Duodenal mucosa (tissue), 2 donors: ENCODE results near the gene SMYD2.

Experiments
- H3K27ac ChIP-seq: one replicate; pipeline ENCODE4 v1.7.0; 2013; ENCODE audit warnings: low read depth, low read length
- H3K27me3 ChIP-seq, 2 donors: one replicate each; pipeline ENCODE4 v1.7.0; 2013; ENCODE audit warnings: low read length in 2 of 2, control low read depth in 1 of 2; ENCODE audit not compliant: insufficient read depth in 2 of 2, control insufficient read depth in 1 of 2
- H3K36me3 ChIP-seq, 2 donors: one replicate each; pipeline ENCODE4 v1.7.0; 2013; ENCODE audit warnings: low read length in 2 of 2, control low read depth in 1 of 2; ENCODE audit not compliant: insufficient read depth in 2 of 2, control insufficient read depth in 1 of 2
- H3K4me1 ChIP-seq, 2 donors: one replicate each; pipeline ENCODE4 v1.7.0; 2013; ENCODE audit warnings: low read length in 2 of 2, control low read depth in 1 of 2; ENCODE audit not compliant: insufficient read depth in 2 of 2, control insufficient read depth in 1 of 2
- H3K4me3 ChIP-seq, 2 donors: one replicate each; pipeline ENCODE4 v1.7.0; 2013; ENCODE audit warnings: low read length in 2 of 2, low read depth in 1 of 2
- H3K9ac ChIP-seq, 2 donors: one replicate each; pipeline ENCODE4 v1.7.0; 2013; ENCODE audit warnings: low read length in 2 of 2, low read depth in 1 of 2
- H3K9me3 ChIP-seq, 2 donors: one replicate each; pipeline ENCODE4 v1.7.0; 2013; ENCODE audit warnings: low read length in 2 of 2, control low read depth in 1 of 2; ENCODE audit not compliant: control insufficient read depth in 1 of 2

Gene SMYD2

GRCh38 chr1:214301526-214301925 lies 20.6 kb downstream of the SMYD2 start:
- H3K27me3 ChIP-seq: no peaks in the 10 kb centered on the region
- H3K4me1 ChIP-seq: no peaks in the 10 kb centered on the region
- H3K9me3 ChIP-seq: no peaks in the 10 kb centered on the region
- no peak overlapping the region for H3K4me3 ChIP-seq
- no peak overlapping the region for H3K27ac ChIP-seq
- H3K36me3 ChIP-seq: peaks cover 0 to 4% of the 10 kb centered on the region in 2 donors
- no peak overlapping the region for H3K9ac ChIP-seq

- Histone ChIP-seq H3K36me3 (peaks cover 0 to 4% of the 10 kb centered on the region in 2 donors), H3K9me3 (no peaks in the 10 kb centered on the region), H3K4me1 (no peaks in the 10 kb centered on the region), H3K4me3 (no peak overlapping the region), H3K27ac (no peak overlapping the region), H3K27me3 (no peaks in the 10 kb centered on the region), H3K9ac (no peak overlapping the region)
Measured at GRCh38 chr1:214303141-214303930, 22.4 kb downstream of the SMYD2 start.

DNA sequence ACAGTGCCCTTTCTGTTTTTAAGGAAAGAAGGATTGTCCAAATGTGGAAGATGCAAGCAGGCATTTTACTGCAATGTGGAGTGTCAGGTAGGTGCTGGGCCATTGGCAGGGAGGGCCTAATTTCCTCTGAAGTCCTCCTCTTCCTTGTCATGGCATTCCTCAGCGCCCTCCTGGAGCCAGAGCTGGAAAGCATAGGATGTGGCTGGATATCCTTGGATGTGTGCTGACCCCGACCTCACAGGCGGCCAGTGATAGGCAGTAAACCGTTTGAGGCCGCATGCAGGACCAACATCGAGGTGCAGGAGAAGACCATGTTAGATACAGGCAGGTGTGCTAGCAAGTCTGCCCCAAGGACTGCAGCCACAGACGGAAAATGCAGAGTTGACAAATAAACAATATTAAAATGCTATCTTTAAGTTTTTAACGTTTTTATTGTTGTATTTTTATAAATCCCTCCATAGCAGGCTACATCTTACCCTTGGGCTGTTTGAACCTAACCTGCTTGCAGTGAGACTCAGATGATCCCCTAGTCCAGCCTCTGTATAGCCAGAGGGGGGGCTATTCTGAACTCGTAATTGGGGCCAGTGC lies 24.3 kb downstream of the SMYD2 start:
- Histone ChIP-seq H3K36me3 (peaks cover 0 to 4% of the 10 kb centered on the region in 2 donors), H3K9ac (no peak overlapping the region), H3K27ac (no peak overlapping the region), H3K27me3 (no peaks in the 10 kb centered on the region), H3K4me1 (peaks cover 0 to 3% of the 10 kb centered on the region in 2 donors), H3K4me3 (no peak overlapping the region), H3K9me3 (no peaks in the 10 kb centered on the region)

- peaks cover 0 to 4% of the 10 kb centered on the region in 2 donors for H3K36me3 ChIP-seq
- no peak overlapping the region for H3K9ac ChIP-seq
- no peaks in the 10 kb centered on the region for H3K9me3 ChIP-seq
- H3K27ac ChIP-seq: no peak overlapping the region
- no peak overlapping the region for H3K4me3 ChIP-seq
- peaks cover 0 to 3% of the 10 kb centered on the region in 2 donors for H3K4me1 ChIP-seq
- no peaks in the 10 kb centered on the region for H3K27me3 ChIP-seq
Measured at GRCh38 chr1:214306269-214306668, 25.3 kb downstream of the SMYD2 start.

GRCh38 chr1:214310010-214310409 lies 29.1 kb downstream of the SMYD2 start:
- Histone ChIP-seq H3K9ac (no peak overlapping the region), H3K27ac (no peak overlapping the region), H3K9me3 (no peaks in the 10 kb centered on the region), H3K36me3 (peaks cover 0 to 3% of the 10 kb centered on the region in 2 donors), H3K4me3 (no peak overlapping the region), H3K27me3 (no peaks in the 10 kb centered on the region), H3K4me1 (peaks cover 0 to 3% of the 10 kb centered on the region in 2 donors)

DNA sequence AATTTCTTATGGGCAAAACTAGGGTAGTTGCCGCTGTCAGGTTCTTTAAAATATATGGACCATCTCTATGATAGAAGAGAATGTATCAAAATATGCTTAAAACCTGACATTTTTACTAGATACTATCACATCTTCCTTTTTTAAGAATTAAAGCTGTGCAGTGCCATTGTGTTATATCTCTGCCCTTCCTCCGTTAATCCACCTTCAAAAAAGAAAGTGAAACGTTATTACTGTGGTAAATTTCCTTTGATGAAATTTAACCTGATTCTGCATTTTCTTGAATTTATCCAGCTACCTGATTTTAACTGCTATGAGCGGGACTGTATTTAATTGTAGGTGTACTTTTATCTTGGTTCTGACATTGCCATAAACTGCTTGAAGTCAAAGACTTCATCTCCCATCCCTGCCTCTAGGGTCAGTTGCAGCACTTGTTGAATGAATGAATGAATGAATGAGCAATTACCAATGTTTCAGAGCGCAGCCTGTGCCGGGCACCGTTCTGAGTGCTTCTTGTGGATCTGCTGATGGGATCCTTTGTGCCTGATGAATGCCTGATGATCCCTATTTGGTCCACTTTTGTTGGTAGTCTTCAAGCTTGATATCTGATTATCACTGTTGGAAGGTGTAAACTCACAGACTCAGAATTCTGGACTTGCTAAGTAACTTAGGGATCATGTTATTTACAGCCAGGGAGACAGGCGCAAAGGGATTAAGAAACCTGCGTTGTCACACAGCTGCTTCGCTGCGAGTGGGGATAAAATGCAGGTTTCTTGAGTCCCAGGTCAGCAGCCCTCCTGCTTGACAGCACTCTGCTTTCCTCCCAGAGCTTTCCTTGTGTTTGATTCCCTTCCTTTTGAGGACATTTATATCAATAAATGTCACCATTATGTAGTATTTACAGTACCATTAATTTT lies 30.1 kb downstream of the SMYD2 start:
- no peak overlapping the region for H3K27ac ChIP-seq
- no peak overlapping the region for H3K4me3 ChIP-seq

GRCh38 chr1:214312530-214313051 lies 31.6 kb downstream of the SMYD2 start:
- no peak overlapping the region for H3K9ac ChIP-seq
- no peak overlapping the region for H3K27ac ChIP-seq
- H3K9me3 ChIP-seq: no peaks in the 10 kb centered on the region
- H3K36me3 ChIP-seq: peaks cover 0 to 3% of the 10 kb centered on the region in 2 donors
- peaks cover 0 to 3% of the 10 kb centered on the region in 2 donors for H3K4me1 ChIP-seq
- no peaks in the 10 kb centered on the region for H3K27me3 ChIP-seq
- no peak overlapping the region for H3K4me3 ChIP-seq

More for the DNA sequence above, 30.1 kb downstream of the SMYD2 start:
- Histone ChIP-seq H3K36me3 (peaks cover 0 to 3% of the 10 kb centered on the region in 2 donors), H3K27me3 (no peaks in the 10 kb centered on the region), H3K9ac (no peak overlapping the region), H3K9me3 (no peaks in the 10 kb centered on the region), H3K4me1 (peaks cover 0 to 3% of the 10 kb centered on the region in 2 donors)

DNA sequence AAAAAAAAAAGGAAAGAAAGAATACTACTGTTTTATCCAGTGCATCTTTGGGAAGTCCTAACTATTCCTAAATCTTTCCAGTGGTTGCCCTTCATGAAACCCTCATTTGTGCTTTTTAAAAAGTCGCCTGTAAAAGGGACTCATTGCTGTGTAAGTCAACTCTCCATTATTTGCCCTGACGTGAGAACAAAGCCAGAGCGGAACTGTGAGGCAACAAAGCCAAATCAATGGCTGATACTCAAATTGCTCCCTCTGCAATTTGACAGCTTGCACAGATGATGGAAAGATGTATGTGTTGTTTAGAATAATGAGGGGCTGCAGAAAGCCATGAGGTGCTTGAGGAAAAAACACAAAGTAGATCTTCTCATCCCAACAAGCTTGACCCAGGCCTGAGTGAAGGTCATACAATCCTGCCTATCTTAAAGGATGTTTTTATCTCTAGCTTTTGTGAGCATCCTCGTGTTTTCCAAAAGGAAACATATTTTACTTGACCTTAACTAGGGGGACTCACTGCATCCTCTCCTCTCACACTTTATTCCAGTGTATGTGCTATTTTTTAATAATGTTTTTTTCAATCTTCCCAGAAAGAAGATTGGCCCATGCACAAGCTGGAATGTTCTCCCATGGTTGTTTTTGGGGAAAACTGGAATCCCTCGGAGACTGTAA lies 33.4 kb downstream of the SMYD2 start:
- peaks cover 0 to 12% of the 10 kb centered on the region in 2 donors for H3K36me3 ChIP-seq
- no peak overlapping the region for H3K27ac ChIP-seq
- H3K27me3 ChIP-seq: no peaks in the 10 kb centered on the region
- H3K9me3 ChIP-seq: no peaks in the 10 kb centered on the region
- peaks cover 0 to 3% of the 10 kb centered on the region in 2 donors for H3K4me1 ChIP-seq
- H3K4me3 ChIP-seq: no peak overlapping the region
- no peak overlapping the region for H3K9ac ChIP-seq

- Histone ChIP-seq H3K27ac (no peak overlapping the region), H3K36me3 (peaks cover 0 to 23% of the 10 kb centered on the region in 2 donors)
Measured at GRCh38 chr1:214316593-214316992, 35.6 kb downstream of the SMYD2 start.

More at GRCh38 chr1:214316593-214316992, 35.6 kb downstream of the SMYD2 start:
- Histone ChIP-seq H3K4me3 (no peak overlapping the region), H3K4me1 (no peaks in the 10 kb centered on the region), H3K27me3 (no peaks in the 10 kb centered on the region), H3K9me3 (no peaks in the 10 kb centered on the region), H3K9ac (no peak overlapping the region)
